DMS53 (cell line): Measurements from ENCODE around the gene BORCS8.
A peak's percentile ranks its signal among the peaks of the same experiment; 100 is the strongest.
"Not testable (repeated sequence)": the region's sequence is repeated elsewhere in the genome, so short reads cannot be mapped to it uniquely, and the experiment has no call there.

ENCODE experiments used
- DNase-seq: peaks from one replicate; lab custom pipeline; 2025; lab: John Stamatoyannopoulos, UW

Gene BORCS8

DNA sequence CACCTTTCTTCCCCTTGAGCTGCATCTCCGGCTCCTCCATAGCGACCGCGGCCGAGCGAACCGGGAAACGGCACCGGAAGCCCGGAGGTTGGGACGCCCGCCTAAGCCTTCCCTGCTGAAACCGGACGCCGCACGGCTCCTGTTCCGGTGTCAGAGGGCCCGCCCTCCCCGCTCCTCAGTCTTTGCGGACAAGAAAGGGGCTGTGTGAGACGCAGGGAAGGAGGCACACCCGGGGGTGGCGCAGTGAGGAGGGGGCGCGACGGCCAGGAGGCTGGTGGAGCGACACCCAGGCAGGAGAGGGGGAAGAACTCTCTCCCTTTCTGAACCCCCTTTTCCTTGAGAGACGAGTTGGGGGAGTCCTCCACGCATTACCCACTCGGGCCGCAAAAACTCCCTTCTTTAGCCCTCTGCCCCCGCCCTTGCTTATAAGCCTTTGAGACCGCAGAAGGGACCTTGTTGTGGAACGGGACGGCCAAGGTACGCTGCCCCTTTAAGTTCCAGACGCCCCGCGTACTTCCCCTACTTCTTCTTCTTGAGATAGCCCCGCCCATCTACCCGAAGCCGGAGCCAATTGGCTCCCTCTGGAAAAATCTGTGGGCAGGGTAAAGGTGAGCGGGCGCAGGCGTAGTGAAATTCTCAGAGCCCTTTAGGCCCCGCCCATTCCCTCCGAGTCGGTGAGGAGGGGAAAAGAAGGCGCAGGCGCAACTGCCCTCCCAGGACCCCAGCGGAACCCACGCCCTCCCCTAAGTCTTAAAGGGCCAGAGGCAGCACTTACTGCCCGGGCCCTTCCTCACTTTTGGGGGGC lies at the start of gene BORCS8, which contains the start of gene RFXANK:
Gene BORCS8 (minus strand): TSS at position 75 of the 805 bp plus-strand sequence. CDS start 35 bp downstream, at position 40.
Gene RFXANK (plus strand): TSS at position 181 of the 805 bp plus-strand sequence. CDS start 1,689 bp downstream, outside the sequence.
- peak; percentile 98 for DNase-seq

DNA sequence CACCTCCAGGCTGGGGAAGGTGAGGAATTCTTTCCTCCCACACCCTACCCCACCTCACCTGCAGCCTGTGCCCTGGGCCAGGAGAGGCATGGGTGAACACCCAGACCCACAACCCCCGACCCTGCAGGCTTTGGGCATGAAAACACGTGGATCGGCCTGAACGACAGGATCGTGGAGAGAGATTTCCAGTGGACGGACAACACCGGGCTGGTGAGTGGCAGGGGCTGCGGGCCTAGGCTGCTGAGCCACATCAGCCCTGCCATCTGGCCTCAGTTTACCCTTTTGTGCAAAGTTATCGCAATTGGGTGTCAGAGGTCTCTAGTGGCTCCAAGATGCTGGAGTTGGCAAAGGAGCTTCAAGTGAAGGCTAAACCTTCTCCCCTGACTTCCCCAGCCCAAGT lies 48.5 kb upstream of the BORCS8 start:
- DNase-seq = no peak

DNA sequence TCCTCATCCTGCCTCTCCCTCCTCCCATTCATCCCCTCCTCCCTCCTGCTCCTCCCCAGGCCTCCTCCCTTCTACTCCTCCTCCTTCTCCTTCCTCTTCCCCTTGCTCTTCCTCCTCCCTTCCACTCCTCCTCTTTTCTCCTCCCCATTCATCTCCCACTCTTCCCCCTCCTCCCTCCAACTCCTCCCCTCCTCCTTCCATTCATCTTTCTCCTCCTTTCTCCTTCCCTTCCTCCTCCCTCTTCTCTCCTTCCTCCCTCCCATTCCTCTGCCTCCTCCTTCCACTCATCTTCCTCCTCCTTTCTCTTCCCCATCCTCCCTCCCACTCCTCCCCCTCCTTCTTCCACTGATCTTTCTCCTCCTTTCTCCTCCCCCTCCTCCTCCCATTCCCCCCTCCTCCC lies 47.7 kb upstream of the BORCS8 start:
- DNase-seq = no peak

DNA sequence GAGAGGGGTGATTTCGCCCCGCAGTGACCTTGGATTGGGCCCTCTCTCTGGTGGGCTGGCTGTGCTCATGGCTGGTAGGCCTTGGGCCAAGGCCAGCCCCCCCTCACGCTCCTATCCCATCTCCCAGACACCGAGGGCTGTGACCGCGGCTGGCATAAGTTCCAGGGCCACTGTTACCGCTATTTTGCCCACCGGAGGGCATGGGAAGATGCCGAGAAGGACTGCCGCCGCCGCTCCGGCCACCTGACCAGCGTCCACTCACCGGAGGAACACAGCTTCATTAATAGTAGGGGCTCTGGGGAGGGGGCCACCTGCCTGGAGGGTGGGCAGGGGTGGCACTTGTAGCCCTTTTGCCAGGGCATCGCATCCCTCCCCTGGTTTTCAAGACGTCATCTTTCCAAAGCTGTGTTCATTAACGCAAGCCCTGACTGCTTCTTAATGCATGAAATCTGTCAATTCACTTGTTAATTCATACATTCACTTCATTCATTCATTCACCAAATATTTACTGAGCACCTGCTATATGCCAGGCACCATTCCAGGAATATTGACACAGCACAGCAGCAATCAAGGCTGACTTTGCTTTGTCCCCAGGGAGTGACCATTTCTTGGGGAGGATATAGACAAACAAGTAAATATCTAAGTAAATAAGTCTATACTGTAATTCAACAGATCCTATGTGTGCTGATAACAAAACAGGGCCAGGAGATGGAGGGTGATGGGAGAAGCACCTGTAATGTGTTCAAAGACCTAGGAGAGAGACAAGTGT lies 46.4 kb upstream of the BORCS8 start:
- DNase-seq = no peak

DNA sequence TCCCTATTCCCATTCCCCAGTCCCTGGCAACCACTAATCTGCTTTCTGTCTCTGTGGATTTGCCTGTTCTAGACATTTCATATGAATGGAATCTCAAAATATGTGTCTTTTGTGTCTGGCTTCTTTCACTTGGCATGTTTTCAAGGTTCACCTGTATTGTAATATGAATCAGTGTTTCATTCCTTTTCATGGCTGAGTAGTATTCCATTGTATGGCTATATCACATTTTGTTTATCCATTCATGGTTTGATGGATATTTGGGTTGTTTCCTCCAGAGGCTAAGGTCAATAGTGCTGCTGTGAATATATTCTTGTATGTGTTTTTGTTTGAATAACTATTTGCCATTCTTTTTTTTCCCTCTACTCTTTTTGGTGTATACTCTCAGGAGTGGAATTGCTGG lies 44.2 kb upstream of the BORCS8 start:
- DNase-seq = no peak

DNA sequence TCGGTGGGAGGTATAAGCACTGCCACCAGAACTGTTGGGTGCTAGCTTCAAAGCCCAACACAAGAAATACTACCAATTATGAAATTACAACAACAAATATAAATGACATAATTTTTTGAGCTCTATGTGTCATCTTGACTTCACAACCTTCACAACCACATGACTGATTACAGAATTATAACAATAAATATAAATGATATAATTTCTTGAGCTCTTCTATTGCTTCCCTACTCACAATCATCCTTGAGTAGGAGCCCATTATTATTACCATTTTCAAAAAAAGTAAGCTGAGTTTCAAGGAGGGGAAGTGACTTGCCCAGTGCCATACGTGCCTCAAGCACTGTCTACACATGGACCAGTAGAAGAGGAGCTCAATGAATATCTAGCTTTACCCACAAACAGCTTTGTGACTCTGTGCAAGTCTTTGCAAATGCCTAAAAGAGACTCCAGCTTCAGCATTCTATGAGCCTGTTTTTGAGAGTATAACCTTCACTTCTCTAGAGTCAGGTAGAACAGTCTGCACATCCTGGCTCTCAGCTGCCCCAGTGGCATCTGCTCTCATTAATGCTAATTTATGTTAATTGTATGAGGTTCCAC lies 42.4 kb upstream of the BORCS8 start:
- no peak for DNase-seq

DNA sequence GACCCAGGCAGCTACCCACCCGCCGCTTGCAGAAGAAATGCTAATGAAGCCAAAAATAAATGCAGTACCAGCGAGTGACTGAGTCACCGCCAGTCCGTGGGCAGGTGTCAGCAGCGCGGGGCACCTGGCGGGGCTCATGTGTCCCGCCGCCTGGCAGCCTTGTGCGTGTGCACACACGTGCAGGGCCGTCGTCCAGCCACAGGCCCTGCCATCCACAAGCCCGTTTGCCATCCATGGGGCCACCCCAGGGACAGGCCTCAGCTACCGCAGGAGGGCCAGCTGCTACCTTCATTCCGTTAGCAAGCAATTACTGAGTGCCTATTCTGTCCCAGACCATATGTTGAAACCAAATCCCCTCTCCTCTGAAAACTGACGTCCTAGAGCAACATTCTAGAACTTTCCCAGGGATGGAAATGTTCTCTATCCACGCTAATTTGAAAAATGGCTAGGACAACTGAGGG lies 40.3 kb upstream of the BORCS8 start:
- DNase-seq = peak; percentile 61

DNA sequence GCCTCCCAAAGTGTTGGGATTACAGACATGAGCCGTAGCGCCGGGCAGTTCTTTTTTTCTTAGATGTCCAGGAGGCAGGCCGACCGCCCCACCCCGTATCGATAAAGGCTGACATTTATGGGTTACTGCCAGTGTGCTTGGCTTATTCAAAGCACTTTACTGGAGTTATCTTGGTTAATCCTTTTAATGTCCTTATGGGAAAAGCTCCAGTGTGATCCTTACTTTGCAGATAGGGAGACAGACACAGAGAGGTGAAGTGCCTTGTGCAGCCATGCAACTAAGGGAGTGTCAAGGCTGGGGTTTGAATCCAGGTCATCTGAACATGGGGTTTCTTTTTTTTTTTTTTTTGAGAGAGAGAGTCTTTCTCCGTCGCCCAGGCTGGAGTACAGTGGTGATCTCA lies 39.0 kb upstream of the BORCS8 start:
- no peak for DNase-seq

DNA sequence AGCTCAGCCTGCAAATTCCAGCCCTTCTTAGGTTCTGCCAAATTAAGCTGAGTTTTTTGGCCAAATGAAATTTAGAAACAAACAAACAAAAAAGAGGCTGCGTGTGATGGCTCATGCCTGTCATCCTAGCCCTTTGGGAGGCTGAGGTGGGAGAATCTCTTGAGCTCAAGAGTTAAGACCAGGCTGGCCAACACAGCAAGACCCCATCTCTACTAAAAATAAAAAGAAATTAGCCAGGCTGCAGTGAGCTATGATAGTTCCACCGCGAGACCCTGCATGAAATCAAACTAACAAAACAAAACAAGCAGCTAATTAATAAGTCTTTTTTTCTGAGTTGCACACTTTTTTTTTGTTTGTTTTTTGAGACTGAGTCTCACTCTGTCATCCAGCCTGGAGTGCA lies 37.7 kb upstream of the BORCS8 start:
- no peak for DNase-seq

DNA sequence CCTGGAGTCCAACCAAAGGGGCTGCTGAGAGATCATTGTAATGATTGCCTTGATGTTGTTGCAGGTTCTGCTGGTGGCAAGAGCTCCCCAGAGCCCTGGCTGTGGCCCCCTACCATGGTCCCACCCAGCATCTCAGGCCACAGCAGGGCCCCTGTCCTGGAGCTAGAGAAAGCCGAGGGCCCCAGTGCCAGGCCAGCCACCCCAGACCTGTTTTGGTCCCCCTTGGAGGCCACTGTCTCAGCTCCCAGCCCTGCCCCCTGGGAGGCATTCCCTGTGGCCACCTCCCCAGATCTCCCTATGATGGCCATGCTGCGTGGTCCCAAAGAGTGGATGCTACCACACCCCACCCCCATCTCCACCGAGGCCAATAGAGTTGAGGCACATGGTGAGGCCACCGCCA lies 35.3 kb upstream of the BORCS8 start:
- DNase-seq = no peak

DNA sequence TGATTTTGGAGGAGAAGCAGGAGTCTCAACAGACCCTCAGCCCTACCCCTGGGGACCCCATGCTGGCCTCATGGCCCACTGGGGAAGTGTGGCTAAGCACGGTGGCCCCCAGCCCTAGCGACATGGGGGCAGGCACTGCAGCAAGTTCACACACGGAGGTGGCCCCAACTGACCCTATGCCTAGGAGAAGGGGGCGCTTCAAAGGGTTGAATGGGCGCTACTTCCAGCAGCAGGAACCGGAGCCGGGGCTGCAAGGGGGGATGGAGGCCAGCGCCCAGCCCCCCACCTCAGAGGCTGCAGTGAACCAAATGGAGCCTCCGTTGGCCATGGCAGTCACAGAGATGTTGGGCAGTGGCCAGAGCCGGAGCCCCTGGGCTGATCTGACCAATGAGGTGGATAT lies 34.7 kb upstream of the BORCS8 start:
- no peak for DNase-seq

DNA sequence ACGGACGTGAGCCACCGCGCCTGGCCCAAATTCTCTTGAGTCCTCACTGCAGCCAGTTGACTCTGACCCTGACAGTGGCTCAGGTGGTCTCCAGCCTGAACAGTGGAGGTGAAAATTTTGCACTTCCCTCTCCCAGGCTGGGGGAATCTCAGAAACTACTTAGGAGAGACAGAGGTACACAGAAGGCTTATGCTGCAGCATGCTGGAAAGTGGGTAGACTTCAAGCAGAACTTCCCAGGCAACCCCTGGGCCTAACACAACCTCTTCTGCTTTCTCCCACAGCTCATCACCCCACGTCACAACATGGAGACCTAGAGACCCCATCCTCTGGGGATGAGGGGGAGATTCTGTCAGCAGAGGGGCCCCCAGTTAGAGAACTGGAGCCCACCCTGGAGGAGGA lies 34.3 kb upstream of the BORCS8 start:
- no peak for DNase-seq

DNA sequence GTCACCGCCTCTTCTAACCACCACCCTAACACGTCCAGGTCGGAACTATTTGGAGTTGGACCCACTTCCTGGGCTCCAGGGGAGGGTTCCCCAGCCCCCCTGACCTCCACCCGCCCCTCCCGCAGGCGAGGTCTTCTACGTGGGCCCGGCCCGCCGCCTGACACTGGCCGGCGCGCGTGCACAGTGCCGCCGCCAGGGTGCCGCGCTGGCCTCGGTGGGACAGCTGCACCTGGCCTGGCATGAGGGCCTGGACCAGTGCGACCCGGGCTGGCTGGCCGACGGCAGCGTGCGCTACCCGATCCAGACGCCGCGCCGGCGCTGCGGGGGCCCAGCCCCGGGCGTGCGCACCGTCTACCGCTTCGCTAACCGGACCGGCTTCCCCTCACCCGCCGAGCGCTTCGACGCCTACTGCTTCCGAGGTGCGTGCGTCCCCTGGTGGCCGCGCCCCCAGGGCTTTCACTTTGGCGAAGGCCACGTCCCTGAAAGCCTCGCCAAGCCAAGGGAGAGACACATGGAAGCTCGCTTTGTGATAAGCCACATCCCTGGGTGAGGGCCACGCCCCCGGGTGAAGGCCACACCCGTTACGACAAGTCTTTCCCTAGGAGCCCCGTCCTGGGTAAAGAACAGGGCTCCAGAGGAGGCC lies 33.0 kb upstream of the BORCS8 start:
- peak; percentile 94 for DNase-seq

DNA sequence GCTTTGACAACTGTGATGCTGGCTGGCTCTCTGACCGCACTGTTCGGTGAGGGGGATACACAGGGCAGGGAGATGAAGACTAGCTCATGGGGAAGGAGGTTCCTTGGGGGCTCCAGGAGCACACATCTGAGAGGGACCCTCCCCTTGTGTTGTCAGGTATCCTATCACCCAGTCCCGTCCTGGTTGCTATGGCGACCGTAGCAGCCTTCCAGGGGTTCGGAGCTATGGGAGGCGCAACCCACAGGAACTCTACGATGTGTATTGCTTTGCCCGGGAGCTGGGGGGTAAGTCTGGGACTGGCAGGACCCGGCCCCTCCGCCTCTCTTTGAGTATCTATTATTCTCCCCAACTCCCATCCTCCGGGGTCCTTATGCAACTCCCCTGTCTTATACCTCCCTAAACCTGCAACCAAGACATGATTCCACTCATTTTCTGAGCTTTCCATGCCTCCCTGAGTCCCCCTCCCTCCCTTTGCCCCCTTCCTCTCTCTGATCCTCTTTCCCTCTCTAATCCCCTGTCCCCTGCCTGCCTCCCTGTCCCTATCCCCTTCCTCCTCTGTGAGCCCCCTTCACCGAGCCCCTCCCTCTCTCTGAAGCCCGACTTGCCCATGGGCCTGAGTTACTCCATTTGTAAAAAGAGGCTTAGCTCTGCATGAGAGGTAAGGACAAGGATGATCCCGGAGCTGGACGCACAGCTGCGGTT lies 32.3 kb upstream of the BORCS8 start:
- no peak for DNase-seq

DNA sequence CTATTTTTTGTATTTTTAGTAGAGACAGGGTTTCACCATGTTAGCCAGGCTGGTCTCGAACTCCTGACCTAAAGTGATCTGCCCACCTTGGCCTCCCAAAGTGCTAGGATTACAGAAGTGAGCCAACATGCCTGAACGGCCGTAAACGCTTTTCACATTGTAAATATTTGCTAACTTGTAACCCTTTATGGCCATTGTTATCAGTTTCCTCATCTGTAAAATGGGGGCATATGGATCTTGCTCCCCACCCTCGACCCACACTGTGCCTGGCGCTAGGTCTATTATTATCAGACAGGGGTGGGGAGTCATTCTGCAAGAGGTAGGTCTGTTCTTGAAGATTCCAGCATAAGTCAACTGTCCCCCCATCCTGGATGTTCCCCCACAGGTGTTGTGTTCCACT lies 31.7 kb upstream of the BORCS8 start:
- DNase-seq = no peak

DNA sequence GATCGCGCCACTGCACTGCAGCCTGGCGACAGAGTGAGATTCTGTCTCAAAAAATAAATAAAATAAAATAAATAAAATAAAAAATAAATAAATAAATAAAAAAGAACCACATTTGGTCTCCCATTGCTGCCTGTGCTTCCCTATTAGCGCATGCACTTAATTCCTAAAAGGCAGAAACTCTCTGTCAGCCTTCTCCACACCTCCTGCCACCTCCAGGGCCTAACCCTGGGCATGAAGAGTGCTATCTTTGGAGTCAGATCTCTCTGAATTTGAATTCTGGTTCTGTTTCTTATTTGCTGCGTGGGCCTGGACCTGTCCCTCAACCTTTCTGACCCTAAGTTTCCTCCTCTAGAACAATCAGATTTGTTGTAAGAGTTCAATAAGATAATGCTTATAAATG lies 31.1 kb upstream of the BORCS8 start:
- no peak for DNase-seq

DNA sequence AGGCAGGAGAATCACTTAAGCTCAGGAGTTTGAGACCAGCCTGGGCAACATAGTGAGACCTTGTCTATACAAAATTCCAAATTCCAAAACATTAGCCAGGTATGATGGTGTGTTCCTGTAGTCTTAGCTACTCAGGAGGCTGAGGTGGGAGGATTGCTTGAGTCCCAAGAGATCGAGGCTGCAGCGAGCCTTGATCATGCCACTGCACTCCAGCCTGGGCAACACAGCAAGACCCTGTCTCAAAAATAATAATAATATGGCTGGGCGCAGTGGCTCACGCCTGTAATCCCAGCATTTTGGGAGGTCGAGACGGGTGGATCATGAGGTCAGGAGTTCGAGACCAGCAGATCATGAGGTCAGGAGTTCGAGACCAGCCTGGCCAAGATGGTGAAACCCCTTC lies 29.0 kb upstream of the BORCS8 start:
- not testable (repeated sequence) for DNase-seq

DNA sequence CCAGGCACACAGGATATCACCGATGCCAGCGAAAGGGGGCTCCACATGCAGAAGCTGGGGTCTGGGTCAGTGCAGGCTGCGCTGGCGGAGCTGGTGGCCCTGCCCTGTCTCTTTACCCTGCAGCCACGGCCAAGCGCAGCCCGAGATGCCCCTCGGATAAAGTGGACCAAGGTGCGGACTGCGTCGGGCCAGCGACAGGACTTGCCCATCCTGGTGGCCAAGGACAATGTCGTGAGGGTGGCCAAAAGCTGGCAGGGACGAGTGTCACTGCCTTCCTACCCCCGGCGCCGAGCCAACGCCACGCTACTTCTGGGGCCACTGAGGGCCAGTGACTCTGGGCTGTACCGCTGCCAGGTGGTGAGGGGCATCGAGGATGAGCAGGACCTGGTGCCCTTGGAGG lies 27.0 kb upstream of the BORCS8 start:
- DNase-seq = no peak

DNA sequence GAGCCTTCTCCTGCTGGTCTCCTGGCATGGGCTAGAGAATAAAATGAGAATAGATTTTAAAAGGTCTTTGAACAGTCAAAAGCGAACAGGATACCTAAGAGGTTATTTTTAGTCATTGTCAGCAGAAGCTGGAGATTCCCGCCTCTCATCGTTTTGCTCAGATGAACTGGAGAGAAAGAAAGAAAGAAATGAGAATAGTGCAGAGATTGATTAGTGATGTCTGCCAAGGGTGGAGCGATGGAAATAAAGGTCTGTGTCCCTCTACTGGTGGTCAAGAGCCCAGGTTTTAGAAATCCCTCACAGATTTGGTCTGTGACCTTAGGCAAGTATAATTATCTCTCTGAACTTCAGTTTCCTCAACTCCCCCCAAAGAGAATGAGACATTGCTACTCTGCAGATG lies 25.1 kb upstream of the BORCS8 start:
- peak; percentile 76 for DNase-seq

DNA sequence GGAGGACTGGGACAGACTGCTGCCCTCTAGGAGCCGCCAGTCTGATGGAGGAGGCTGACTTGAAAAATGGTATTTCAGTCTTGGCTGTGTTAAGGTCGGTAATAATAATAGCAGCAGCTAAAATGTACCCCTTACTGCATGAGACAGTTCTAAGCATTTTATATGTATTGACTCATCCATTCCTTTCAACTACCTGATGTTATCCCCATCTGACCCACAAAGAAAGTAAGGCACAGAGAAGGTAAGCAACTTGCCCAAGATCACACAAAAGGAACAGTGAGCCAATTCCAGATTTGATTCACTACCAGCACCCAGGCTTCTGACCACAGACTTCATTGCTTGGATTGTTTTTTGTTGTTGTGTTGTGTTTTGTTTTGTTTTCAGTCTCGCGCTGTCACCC lies 23.8 kb upstream of the BORCS8 start:
- no peak for DNase-seq

DNA sequence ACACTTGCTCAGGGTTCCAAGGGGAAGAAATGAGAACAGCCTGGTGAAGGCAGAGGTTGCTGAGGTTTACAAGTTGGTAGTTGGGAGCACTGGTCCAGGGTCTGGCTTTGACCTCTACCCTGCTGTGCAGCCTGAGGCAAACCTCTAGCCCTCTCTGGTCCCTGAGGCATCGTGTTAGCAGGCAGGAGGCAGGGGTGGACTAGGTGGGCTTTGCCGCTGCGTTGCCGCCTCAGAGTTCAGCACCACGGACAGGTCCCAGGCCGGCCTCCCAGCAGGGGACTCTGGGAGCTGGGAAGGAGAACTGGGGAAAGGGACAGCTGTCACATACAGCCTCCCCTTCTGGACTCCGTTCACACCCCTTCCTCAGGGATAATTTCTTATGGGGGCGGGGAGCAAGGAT lies 22.9 kb upstream of the BORCS8 start:
- peak; percentile 28 for DNase-seq

DNA sequence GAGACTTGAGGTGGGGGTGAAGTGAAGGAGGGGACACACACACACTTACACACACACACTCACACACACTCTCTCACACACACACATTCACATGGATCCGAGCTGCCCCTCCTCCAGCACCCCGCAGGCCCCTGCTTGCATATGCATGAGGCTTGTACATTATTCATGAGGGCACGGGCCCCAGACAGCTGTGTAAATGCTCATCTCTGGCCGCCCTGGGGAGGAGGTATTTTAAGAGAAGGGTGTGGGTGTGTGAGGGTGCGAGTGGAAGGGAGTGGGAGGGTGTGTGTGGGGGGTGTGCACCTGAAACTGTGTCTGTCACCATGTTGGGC lies 22.2 kb upstream of the BORCS8 start:
- peak; percentile 47 for DNase-seq
